GM12878 (cell line): Measurements from ENCODE around the gene NELL1.

Experiments used
- BCL11A ChIP-seq: IDR thresholded peaks from 2 replicates; pipeline ENCODE4 v1.6.1; 2011; ENCODE audit warnings: low read depth, low read length
- POLR2A ChIP-seq: IDR thresholded peaks from 2 replicates; pipeline ENCODE4 v1.6.1; 2011; ENCODE audit warnings: low read depth, mild to moderate bottlenecking, low read length

DNA sequence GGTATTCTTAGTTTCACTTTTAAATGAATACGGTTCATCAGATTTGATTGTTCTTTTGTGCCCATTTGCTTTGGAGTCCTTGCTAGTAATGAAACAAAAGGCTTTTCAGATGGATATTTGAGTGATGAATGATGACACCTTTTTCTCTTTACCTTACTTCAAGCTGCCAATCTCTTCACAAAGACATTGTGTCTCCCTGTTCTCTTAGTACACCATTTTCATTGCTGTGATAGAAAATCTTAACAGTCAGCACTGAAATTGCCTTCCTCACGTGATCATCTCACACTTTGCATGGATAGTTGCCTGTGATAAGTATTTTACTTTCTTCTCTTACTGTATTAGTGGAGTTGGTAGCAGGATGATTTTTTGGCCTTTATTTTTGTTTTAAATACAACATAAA, 396.6 kb downstream of the NELL1 start:
- TF ChIP-seq POLR2A, result no peak
- no peak for TF ChIP-seq BCL11A
